Right renal pelvis (tissue), 4 donors: Measurements from ENCODE around the gene SMARCA4. TPM values are rescaled to one million over a fixed set of nuclear protein-coding genes. Genes with fewer than 3 reads are reported as not detected.

Source experiments
- DNase-seq, 4 donors: peaks; one replicate each; pipeline ENCODE4 v3.0.0-alpha.2; 2013; ENCODE audit warnings: low read depth in 4 of 4, low spot score in 3 of 4, missing footprints in 1 of 4
- polyA plus RNA-seq, 4 donors: library from polyadenylated mRNA; unstranded; fragments of 120-200 nt; gene quantifications; one replicate each; pipeline ENCODE4 v1.2.1, GENCODE V29; 2013; ENCODE audit not compliant: insufficient read length in 4 of 4

The SMARCA4 gene
- polyA plus RNA-seq: 100 to 1,000 TPM; 132 to 157 (median 147) TPM

DNA sequence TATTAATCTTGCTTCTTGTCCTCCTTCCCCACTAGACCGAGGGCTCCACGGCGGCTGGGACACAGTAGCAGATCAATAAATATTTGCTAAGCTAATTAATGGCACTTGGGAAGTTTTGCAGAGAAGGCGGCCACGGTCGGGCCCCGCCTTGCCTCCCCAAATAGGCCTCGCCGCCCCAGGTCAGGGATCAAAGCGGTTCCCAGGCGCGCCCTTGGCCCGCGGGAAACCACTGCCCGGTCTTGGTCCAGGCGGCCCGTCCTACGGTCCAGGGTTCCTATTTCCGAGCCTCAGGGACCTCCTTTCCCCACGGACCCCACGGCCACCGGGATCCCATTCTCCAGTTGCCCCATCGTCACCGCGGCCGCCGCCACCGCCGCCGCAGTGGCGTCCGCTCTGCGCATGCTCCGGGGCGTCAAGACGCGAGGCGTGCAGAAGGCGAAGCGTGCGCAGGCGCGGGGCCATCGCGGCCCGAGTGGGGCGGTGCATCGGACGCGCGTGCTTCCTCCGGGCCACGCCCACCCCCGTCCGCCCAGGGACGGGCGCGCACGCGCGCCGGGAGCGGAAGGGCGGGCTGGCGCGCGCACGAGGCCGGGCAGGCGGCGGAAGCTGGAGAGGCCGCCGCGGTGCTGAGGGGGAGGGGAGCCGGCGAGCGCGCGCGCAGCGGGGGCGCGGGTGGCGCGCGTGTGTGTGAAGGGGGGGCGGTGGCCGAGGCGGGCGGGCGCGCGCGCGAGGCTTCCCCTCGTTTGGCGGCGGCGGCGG, at the start of gene SMARCA4:
TSS of gene SMARCA4 (plus strand) at position 717 of the 759 bp plus-strand sequence. CDS start 23,122 bp downstream, outside the sequence.
- DNase-seq: peak; percentile 95 to 98 (median 96)

DNA sequence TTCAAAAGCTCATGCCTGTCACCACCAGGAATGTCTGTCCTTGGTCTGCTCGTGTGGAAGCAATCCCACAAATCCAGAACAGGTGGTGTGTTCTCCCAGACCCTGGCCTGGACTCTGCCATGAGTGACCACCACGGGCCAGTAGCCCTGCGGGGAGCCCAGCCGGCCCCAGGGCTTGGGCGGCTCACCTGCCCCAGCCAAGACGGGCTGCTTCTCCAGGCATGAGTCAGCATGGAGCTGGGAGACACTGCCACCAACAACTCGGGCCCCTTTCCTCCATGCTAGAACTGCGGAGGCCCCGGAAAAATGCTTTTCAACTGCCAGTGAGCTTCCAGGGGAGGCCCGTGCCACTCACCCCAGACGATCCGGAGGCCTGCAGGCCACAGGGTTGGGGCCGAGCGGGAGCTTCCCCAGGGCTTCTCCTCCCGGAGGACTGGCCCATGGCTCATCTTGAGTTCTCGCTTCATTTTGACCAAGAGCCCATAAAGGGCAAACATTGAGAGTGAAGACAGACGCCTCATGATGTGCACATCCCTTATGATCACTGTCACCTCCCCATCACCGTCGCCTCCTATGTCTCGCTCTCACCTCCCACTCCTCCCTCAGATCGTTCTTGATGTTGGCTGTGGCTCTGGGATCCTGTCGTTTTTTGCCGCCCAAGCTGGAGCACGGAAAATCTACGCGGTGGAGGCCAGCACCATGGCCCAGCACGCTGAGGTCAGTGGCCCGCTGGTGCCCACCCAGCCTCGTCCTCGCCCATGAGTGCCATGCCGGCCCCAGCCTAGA, 49.1 kb upstream of the SMARCA4 start:
- no peak for DNase-seq

DNA sequence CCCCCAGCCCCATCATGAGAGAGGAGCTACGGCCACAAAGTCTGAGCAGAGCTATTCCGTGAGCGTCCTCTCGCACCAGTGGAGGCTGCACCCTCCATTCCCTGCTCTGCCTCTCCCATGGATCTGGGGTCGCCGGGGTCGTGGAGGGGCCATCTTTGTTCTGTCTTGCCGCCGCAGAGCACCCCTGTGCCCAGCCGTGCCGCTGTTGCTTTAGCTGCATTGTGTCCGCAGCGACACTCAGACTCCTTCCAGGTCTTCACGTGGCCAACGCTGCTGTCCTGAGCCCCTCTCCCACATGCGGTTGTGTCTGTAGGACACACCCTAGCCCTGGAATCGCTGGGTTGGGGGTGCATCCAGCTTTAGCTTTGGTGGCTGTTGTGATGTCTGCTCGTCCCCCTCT, 48.2 kb upstream of the SMARCA4 start:
- no peak for DNase-seq

DNA sequence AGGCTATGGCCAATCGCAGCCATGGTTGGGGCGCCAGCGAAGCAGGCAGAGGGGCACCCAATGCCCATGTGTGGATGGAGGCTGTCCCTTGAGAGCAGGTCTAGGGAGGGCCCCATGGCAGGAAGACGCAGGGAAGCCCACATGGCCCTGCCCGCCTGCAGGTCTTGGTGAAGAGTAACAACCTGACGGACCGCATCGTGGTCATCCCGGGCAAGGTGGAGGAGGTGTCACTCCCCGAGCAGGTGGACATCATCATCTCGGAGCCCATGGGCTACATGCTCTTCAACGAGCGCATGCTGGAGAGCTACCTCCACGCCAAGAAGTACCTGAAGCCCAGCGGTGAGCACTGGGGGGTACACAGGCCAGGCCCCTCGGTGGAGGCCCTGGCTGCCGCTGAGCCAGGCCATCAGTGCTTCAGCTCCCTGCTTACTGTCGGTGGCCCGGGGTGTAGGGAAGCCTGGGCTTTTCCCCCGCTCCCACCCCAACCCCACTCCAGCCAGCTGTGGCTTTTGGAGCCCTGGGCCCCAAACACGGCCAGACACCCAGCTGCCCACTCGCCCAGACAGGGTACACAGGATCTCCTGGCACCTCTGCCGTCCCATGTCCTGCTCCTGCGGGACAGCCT, 47.0 kb upstream of the SMARCA4 start:
- no peak for DNase-seq

DNA sequence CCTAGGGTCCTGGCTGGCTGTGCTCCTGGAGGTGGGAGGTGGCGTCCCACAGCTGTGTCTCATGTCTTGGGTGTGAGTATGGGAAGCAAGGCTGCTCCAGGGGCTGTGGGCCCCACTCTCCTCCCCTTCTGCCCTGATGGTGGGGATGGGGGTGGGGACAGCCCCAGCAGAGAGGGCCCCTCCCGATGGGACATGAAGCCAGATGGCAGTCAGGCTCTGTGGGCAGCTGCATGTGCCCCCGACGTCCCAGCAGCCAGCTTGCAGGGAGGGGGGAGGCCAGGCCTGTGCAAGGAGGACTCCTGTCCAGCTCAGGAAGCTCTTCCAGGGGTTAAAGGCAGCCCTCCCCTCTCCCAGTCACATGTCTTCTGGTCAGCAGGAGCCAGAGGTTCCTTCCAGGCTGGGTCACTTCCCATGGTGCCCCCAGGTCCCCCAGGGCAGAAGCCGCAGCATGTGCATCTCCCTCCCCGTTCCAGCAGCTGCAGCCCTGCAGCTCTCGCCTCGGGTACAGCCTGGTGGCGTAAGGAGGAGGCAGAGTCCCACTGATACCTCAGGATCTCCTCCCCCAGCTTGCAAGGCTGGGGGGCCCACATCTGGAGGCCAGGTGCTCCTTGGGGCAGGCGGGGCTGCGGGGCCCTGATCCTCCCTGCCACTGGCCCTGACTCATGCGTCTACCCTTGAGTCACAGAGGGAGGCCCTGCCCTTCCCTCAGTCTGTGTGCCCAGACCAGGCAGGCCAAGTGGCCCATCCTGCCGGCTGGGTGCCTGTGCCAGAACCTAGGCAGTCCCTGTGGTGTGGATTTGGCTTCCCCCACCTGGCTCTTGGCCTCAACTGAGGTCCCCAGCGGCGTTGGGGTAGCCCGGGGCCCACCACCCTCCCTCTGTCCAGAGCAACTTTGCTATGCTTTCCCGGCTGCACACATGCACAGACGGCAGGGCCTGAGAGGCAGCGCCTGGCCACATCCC, 45.4 kb upstream of the SMARCA4 start:
- no peak for DNase-seq

DNA sequence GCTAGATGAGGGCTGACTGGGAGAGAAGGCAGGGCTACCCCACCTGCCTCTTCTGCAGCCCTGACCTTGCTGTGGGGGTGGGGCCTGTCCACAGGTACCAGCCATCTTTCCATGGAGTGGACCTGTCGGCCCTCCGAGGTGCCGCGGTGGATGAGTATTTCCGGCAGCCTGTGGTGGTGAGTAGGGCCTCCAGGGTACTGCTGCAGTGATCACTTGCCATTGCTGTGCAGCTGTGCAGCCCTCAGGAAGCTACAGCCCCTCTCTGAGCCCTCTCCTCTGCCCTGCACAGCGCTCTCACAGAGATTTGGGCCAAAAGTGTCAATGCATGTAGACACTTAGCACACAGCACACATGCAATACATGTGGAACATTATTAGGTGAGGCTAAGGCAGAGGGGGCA, 44.2 kb upstream of the SMARCA4 start:
- no peak for DNase-seq

DNA sequence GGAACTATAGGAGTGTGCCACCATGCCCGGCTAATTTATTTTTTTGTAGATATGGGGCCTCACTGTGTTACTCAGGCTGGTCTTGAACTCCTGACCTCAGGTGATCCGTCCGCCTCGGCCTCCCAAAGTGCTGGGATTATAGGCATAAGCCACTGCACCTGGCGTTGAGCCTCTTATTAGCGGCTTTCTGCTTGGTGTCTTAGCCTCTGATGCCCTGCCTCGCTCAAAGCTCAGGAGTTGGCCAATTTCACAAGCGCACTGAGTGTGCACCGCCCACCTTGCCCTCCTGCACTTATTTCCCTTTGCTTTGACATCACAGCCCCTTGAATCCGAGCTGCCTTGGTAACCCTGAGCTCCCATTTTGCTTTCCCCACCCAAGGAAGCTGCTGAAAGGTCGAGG, 42.5 kb upstream of the SMARCA4 start:
- DNase-seq: no peak

DNA sequence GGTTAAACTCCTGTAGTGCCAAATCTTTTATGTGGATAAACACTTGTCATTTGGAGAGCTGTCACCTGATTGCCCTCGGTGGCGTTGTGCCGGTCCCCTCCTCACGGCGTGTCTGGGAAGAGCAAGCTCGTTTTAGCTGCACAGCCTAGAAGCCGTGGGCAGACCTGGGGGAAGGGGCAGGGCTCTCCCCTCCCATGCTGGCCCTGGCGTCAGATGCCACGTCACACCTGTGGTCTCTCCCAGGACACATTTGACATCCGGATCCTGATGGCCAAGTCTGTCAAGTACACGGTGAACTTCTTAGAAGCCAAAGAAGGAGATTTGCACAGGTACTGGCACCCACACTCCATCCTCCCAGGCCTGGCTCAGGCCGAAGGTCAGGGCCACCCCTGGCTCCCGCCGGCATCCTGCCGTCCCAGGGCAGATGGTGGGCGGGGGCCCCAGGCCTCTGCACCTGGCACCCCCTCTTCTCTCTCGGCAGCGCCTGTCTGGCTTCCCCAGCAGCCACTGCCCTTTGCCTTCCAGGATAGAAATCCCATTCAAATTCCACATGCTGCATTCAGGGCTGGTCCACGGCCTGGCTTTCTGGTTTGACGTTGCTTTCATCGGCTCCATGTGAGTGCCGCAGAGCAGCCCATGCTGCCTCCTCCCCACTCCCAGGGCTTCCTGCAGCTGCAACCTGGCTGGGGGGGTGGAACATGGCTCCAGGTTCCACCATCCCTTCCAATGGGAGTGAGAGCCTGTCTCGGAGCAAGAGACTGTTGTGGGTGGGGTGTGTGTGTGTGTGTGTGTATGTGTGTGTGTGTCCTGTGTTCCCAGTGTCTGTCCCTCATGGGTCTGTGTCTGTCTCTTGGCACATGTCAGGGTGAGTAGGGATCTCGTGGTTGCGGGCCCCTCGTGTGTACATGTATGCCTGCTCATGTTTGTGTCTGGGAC, 41.2 kb upstream of the SMARCA4 start:
- no peak for DNase-seq

DNA sequence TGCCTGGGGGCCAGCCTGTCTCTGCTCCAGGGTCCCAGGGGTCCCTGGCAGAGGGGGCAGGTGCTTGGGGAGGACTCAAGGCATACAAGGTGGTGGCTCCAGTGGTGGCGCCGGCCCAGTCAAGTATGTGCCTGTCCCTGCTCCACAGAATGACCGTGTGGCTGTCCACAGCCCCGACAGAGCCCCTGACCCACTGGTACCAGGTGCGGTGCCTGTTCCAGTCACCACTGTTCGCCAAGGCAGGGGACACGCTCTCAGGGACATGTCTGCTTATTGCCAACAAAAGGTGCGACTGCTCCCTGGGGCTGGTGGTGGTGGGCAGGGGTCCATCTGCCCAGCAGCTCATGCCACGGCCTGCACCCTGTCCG, 40.6 kb upstream of the SMARCA4 start:
- no peak for DNase-seq

DNA sequence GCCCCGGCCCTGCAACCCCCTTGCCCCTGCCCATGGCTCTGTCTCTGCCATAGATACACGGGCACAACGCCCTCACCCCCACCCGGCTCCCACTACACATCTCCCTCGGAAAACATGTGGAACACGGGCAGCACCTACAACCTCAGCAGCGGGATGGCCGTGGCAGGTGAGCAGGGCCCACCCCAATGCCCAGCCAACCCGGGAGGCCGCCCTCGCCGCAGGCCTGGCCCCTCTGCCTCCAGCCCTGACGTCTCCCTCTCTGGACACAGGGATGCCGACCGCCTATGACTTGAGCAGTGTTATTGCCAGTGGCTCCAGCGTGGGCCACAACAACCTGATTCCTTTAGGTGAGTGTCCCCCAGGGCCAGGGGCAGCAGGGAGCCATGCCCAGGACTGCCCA, 40.0 kb upstream of the SMARCA4 start:
- no peak for DNase-seq

DNA sequence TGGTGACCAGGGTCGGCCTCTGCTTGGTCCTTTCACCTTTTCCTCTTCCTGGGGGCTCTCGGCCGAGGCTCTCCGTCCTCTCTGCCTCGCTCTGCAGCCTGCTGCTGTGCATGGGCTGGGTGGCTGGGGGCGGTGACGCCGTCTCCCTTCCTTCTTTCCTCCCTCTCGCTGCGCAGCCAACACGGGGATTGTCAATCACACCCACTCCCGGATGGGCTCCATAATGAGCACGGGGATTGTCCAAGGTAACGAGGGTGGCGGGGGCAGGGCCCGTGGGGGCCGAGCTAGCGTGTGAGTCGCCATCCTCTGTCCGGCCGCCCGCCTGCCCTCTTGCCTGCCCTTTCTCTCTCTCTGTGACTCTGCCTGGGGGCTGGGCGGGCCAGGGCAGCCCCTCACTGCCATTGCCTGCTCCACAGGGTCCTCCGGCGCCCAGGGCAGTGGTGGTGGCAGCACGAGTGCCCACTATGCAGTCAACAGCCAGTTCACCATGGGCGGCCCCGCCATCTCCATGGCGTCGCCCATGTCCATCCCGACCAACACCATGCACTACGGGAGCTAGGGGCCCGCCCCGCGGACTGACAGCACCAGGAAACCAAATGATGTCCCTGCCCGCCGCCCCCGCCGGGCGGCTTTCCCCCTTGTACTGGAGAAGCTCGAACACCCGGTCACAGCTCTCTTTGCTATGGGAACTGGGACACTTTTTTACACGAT, 39.5 kb upstream of the SMARCA4 start:
- no peak for DNase-seq

DNA sequence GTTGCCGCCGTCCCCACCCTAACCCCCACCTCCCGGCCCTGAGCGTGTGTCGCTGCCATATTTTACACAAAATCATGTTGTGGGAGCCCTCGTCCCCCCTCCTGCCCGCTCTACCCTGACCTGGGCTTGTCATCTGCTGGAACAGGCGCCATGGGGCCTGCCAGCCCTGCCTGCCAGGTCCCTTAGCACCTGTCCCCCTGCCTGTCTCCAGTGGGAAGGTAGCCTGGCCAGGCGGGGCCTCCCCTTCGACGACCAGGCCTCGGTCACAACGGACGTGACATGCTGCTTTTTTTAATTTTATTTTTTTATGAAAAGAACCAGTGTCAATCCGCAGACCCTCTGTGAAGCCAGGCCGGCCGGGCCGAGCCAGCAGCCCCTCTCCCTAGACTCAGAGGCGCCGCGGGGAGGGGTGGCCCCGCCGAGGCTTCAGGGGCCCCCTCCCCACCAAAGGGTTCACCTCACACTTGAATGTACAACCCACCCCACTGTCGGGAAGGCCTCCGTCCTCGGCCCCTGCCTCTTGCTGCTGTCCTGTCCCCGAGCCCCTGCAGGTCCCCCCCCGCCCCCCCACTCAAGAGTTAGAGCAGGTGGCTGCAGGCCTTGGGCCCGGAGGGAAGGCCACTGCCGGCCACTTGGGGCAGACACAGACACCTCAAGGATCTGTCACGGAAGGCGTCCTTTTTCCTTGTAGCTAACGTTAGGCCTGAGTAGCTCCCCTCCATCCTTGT, 38.8 kb upstream of the SMARCA4 start:
- no peak for DNase-seq

DNA sequence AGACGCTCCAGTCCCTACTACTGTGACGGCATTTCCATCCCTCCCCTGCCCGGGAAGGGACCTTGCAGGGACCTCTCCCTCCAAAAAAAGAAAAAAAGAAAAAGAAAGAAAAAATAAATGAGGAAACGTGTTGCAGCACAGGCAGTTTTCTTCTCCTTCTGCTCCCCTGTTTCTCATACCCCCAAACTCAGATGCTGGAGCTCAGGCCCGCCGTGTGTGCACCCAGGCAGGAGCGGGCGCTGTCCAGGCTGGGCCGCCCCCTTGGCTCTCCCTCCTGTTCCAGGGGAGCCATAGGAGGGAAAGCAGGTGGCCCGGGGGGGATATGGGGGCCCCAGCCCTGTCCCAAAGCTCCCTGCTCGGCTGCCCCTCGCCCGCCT, 38.2 kb upstream of the SMARCA4 start:
- DNase-seq: no peak

DNA sequence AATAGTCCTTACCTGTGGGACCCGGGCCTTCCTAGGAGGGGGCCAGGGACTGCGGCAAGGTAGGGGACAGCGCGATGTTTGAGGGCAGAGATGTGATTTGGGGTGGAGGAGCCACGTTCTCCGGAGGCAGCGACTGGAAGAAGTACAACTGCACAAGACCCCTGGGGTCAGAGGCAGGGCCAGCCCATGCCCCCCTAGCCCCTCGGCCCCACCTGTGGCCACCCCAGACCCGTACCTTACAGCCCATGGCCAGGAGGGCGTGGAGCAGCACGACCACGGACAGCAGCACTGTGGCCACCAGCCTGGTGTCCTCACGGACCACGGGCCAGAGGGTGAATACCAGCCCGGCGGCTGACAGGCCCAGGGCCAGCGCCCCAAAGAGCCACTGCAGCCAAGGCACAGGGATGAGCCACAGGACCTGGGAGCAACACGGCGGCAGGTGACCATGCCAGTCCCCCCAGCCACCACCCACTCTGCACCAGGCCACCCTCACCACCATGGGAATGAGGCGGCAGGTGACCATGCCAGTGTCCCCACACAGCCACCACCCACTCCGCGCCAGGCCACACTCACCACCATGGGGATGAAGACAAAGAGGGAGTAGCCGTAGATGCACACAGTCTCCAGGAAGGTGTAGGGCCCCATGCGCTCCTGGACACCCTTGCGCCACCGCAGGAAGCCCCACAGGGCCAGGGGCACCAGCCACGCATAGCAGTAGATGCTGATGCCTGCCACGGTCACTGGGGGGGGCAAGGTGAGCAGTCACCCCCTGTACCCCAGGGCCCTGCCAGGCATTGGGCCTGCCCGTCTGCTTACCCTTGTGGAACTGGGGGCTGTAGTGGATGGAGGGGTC, 37.3 kb upstream of the SMARCA4 start:
- DNase-seq: no peak

DNA sequence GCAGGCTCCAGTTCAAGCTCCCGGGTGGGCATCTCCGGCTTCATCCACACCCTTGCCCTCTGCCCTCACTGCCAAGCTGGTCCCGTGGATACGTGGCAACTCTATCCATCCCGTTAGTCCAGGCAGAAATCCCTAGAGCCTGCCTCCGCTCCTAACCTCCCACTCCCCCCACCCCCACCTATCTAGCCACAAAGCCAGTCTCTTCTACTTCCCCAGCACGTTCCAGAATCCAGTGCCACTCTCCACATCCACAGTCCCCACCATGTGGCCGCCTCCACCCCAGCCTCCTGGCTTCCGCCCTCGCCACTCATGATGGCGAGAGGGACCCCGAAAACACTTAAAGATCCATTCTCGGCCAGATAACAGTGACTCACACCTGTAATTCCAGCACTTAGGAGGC, 36.2 kb upstream of the SMARCA4 start:
- DNase-seq: no peak

DNA sequence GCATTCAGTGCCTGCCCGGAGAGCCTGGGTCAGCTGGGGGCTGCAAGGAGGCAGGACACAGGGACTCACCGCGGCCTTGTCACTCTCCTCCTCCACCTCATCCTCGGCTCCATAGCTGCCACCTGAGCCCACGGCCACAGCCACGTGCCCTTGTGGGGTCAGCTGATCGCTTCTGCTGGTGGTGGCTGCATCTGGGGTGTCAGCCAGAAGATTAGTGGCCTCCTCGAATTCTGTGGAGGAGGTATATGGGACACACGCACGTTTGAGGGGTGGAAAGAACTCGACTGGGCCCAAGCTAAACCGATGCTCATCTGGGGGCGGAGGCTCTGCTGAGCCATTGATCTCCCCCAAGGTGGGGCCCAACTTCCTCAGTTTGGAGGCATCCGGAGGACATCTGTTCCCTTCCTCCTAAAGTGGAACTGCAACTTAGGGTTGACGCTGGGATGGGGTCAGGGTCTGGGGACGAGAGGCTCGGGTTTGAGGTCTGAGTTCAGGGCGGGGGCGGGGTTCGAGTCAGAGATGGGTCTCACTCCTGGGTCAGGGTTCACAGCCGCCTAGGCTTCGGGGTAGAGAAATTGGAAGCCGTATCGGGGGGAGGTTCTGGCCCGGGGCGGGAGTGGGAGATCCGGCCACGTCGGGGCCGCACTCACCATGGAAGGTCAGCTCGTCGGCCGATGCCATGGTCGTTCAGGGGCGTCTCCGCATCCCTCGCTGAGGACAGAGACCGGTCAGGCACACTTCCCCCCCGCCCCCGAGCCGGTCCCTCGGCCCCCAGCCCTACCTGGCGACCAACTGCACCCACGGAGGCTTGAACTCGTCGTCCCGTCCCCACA, 32.9 kb upstream of the SMARCA4 start:
- DNase-seq: no peak
